HG02642 (cell line): ENCODE measurements around the gene GOPC.

Source experiments
- ATAC-seq: cut with Tn5 transposase; IDR thresholded peaks from one replicate; pipeline ENCODE4 v1.9.1; 2021; ENCODE audit warnings: mild to moderate bottlenecking; ENCODE audit not compliant: unreplicated experiment, poor library complexity

Gene GOPC

DNA sequence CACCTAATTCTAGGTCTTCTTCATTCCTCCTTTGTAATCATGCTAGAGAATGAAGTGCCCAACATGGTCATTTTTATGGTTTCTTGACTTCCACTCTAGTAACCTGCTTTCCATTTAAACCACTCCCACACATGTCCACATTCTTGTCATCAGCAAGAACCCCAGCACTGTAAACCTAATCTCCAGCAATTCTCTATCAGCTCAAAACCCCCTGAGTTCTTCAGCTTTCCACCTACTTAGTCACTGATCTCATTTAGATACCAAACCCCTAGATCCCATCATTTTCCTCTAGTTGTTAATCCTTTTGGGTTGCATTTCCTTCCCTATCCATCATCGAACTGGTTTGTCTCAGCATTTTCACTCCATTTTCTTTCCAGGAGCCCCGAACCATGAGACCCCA, 49.7 kb downstream of the GOPC start:
- no peak for ATAC-seq

DNA sequence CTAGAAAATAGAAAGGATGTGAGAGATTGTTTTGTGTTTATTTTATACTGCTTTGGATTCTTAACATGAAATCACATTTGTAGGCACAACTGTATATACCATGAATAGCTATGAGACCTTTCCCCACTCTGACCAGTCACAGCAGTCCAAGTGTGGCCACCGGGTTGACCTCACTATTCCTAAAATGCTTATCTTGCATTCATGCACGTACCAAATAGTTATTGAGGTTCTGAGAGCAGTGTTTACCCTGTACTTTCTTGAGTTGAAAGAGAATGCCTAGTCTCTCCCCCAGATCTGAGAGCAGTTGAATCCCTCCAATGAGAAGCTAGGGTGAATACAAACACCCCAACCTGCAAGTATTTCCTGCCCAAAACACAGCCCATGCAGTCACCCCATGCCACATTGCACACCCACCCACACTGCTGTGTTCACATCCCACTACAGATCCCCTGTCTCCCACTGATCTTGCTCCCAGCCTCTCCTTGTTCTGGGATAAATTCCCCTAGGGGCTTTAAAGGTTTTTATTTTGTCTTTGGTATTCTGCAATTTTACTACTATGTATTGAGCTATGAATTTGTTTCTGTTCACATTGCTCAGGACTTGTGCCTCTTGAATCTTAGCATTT, 51.6 kb downstream of the GOPC start:
- no peak for ATAC-seq

DNA sequence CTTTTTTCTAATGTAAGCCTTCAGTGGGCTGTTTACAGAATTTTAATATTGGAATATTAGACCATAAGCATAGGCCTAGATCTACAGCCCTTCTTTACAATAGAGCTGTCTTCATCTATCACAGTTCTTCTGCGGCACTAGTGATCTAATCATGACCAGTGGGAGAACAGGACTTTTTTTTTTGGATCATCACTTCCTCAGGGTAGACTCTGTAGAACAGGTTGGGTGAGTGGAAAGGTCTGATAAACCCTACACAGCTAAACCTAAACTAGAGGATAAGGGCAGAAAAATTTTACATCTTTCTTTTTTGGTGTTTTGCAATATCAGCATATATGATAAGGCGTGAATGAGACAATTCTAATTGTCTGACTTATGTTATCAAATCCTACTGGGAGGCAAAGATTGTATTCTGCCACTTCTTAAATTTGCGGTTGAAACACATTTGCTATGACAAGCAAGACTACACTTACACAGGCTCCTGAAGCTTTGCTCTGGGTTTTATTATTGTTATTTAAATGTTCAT, 52.2 kb downstream of the GOPC start:
- no peak for ATAC-seq

DNA sequence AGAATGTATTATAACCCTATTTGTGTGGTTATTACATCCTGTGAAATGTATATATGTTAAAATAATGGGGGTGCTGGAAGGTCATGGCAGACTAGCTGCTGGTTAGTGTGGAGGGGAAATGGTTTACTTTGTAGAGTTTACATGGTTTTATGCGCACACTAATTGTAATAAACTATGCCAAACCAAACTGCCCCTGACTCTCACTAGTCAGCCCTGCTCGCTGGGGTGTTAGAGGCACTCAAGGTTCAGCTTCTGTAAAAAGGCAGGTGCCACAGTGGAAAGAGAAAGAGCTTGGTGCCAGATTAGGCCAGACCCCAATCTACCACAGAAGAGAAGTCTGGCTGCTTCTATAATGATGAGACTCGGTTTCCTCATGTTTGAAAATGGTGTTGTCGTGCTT, 52.7 kb downstream of the GOPC start:
- ATAC-seq = no peak

DNA sequence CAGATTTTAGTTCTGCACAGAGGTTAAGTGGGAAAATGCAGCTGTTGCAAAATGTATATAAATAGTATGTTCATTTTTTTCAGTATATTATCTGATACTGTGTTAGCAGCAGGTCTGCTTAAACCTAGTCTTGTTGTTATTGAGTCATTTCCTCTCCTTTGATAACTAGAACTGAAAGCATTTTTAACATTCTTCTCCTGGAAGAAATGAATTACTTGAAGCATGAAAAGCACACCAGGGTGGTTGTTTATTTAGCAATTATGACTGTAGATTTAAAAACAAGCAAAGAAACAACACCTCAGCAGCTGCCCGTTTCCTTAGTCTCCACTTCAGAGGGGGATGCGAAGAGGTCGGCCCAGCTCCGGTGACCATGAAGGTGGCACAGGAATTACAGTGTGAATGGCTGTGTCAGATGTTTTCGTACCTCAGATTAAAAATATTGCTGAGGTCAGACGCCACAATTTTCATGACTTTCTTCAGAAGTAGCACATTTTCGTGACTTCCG, 53.5 kb downstream of the GOPC start:
- ATAC-seq = no peak

DNA sequence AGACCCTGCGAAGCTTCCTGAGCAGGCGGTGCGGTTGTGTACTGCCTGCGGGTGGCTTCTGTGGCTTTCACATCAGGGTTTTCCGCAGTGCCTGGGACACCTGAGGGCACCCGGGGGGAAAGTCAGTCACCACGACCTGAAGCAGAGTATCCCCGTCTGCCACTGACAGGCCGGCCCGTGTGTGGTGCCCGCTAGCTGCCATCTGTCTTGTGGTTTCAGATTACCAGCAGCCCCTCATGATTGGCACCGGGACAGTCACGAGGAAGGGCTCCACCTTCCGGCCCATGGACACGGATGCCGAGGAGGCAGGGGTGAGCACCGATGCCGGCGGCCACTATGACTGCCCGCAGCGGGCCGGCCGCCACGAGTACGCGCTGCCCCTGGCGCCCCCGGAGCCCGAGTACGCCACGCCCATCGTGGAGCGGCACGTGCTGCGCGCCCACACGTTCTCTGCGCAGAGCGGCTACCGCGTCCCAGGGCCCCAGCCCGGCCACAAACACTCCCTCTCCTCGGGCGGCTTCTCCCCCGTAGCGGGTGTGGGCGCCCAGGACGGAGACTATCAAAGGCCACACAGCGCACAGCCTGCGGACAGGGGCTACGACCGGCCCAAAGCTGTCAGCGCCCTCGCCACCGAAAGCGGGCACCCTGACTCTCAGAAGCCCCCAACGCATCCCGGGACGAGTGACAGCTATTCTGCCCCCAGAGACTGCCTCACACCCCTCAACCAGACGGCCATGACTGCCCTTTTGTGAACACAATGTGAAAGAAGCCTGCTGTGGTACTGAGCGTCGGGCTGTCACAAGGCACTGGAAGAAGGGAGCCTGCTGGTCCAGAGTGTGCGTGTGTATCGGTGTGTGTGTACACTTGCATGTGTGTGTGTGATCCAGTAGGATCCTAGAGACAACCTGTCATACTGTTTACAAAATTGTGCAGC, 54.4 kb downstream of the GOPC start:
- ATAC-seq = peak; percentile 65

DNA sequence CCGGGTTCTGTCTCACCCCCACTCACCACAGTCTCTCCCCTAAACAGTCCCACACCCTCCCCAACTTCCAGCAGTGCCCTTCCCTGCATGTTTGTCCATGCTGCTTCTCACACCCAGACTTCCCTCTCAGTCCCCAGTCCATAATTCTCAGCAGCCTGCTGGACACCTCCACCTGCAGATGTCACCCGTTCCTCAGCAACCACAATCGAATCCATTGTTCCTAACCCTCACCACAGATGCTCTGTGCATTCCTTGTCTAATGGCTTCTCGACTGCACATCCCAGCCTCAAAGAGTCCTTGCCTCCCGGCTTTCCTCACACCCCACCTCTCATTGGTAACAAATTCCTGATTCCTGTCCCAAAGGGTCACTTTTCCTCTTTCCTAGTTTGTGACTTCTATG, 55.6 kb downstream of the GOPC start:
- ATAC-seq = no peak

DNA sequence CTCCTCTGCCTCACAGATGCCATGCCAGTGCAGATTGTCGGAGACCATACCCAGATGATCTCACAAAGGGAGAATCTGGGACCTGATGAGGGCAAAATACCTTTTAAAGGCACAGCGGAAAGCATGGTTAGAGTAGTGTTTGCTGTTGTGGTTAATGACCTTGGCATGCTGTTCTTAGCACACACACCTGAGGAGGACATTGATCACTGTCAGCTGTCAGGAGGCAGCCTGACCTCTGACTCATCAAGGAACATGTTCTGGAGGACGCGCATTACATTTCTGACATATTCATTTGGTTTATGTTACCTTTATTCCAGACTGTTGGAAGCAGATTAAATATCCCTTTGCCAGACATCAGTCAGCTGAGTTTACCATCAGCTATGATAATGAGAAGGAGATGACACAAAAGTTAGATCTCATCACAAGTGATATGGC, 57.1 kb downstream of the GOPC start:
- ATAC-seq = no peak

DNA sequence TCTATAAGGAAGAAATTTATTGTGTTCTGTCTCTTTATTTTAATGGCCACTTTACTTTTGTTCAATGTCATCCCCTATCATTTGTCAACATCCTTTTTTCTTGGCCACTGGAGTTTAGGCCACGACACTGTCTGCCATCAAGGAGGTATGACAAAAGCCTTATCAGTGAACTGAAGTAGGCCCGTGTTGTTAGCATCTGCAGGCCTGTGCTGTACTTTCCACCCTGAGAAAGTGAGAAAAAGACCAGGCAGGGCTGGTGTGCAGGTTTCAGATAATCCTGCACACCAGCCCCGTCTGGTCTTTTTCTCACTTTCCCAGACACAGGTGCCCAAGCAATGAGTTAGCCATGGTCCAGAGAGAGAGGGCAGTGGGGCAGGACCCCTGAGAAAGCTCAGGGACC, 57.6 kb downstream of the GOPC start:
- no peak for ATAC-seq

DNA sequence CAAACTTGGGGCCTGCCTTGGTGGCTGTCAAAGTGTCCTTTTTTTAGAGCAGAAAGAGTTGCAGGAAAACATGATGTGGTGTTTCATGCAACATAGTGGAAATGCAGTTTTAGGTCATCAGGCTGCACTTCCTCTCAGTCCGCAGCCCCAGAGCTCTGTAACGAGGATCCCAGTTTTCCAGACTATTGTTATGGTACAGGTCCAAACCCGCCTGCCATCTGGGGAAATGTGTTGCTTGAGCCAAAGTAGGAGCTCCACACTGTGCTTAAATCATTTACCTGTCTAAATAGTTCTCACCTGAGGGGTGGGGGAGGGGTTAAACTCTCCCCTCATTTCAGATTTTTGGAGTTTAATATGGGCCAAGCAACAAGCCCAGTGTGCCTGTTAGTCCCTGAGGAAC, 59.8 kb downstream of the GOPC start:
- no peak for ATAC-seq

DNA sequence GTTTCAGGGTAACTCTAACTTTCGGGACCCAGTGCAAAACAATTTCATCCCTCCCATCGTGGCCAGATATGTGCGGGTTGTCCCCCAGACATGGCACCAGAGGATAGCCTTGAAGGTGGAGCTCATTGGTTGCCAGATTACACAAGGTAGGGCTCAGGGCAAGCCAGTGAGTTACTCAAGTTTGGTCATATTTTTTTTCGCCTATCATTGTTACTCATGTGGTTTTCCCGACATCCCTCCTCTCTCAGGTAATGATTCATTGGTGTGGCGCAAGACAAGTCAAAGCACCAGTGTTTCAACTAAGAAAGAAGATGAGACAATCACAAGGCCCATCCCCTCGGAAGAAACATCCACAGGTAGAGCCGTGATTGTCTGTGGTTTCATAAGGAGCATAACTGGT, 61.6 kb downstream of the GOPC start:
- no peak for ATAC-seq

DNA sequence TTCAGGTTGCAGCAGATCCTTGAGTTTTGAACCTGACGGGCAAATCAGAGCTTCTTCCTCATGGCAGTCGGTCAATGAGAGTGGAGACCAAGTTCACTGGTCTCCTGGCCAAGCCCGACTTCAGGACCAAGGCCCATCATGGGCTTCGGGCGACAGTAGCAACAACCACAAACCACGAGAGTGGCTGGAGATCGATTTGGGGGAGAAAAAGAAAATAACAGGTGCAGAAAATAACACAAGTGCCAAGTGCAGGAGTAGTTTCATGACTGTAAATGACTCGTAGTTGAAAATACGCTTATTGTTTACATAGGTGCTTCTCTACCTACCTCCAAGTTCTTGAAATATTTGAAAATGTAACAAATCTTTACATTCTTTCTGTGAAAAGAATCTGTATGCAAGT, 63.7 kb downstream of the GOPC start:
- ATAC-seq = no peak

DNA sequence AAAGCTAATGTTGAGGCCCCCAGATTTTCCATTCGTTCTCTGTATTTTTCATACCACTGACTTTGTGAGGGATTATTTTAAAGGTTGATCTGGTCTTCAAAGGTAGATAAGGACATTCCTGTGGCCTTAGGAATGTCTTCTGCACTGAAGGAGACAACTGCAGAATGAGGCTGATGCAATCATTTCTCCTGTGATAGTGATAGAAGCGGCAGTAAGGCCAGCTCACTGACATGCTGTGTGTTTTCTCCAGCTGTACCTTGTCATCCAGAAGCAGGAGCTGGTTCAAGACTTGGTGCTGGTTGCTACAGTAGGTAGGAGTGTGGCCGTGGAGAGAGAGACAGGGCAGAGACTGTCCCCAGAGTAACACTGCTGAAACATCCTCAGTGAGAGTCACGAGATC, 66.0 kb downstream of the GOPC start:
- ATAC-seq = no peak

DNA sequence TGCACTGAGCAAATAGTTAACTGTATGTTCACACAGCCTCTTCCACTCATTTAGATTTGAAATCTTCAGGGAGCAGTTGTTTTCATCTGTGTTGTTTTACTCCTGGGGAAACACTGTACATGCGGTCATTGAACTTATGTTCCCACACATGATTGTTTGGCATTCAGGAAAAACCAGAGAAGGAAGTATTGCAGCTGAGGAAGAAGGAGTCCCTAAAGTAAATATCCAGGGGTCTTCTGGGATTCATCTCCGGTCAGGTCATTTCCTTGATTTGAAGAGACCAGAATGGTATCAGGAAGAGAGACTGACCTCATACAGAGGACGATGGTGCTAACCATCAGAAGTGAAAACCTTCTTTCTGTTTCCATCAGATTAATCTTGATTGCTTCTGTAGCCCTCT, 67.3 kb downstream of the GOPC start:
- no peak for ATAC-seq

DNA sequence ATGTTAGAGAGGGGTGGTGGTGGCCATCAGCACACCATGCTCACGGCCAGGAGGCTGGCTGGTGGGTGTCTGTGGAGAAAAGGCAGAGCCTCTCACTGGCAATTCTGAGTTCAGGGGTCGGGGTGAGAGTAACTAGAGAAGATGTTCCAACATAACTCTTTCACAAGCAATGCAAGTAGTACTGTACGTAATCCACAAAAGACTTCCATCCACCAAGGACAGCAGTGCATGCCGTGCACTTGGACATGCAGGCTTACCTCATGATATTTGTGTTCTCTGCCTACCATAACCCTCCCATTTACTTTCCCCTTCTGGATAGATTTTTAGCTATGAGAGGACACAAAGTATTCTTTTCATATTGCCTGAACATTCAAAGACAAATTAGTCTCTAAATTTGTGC, 68.5 kb downstream of the GOPC start:
- no peak for ATAC-seq

DNA sequence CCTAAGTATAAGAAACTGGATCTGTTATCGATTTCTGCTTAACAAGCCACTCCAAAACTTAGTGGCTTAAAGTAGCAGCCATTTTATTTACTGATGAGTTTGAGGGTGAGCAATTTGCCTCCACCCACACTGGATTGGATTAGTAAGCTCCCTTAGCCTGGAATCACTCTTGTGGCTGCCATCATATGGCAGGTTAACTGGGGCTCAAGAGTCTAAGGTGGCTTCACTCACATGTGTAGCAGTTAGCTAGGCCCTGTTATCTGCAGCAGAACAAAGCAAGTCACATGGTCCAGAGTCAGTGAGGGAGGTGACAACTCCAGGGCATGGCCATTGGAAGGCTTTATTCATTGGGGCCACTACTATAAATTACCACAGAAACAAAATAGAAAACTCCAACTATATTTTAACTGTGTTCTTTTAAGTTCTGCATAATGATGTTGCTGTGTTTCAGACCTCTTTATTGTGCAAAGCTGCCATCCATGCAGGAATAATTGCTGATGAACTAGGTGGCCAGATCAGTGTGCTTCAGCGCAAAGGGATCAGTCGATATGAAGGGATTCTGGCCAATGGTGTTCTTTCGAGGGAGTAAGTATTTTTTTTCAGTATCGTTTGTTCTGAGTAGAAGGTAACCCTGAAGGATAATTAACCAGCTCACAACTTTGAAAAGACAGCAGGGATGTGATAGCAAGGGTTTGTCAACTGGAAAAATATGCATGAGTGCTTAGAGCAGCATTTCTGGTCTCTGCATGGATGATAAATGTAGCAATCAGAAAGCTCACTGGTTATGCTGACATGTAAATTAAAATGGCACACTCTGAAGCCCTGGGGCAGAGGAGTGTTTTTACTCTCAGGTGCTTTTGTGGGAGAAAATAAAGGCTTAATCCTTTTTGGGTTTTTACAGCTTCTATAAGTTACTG, 70.2 kb downstream of the GOPC start:
- no peak for ATAC-seq

DNA sequence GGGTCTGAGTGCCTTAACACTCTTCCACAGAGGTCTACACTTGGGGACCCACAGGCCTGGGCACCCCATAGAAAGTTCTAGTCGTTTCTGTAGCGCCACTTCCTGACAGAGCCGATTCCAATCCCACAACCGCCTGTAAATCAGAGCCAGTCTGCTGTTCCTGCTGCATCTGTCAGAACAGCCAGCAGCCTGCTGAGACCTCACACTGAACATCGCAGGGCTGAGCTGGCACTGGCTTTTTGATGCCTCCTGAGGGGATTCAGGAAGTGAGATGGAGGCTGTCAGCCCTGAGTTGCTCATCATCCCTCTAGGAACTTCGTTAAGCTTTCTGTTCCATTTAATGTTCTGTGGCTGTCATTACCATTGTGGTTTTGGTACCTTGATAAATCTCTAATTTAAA, 71.0 kb downstream of the GOPC start:
- ATAC-seq = no peak

DNA sequence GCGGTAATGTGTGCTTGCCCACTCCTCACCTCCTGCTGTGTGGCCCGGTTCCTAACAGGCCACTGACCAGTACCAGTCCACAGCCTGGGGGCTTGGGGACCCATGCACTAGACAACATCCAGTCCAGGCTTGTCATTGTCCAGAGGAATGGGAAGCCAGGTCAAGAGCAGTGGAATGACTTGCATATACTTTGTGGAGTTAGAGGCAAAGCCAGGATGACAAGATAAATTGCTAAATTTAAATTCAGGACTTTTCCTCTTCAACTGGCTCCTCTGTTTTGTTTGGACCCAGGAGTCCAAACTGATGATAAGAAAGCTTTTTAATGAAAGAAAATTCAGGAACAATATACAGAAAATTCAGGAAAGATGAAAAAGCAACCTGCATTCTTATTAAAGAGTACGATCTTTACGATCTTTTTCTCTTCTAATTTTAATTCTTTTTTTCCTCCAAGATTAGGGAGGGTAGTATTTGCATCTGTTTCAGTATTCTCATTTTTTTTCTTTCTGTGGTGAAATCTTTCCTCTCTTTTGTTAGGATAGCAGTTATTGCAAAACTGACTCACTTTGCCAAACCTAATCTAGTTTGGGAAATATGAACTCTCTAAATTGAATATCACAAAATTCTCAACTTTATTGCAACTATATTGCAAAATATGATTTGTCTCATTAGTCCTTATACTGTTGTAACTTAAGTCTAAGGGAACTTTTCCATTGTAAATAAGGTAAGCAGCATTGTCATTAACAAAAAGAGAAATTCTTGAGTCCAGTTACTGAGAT, 71.7 kb downstream of the GOPC start:
- ATAC-seq = no peak

DNA sequence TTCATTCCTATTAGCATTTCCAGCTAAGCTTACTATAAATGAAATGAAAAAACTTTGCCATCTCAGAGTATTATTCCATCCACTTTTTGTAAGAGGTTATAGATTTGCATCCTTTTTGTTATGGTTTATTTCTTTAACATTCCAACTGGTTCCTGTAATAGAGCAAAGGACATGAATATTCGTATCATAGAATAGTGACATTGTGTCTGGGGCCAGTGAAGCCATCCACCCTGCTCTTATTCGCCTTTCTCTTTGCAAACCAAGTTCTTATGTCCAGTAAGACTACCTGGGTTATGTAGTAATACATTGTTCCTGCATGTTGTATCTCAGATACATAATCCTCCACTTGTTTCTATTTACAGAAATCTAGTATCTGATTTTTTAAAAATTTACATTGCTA, 76.7 kb downstream of the GOPC start:
- ATAC-seq = no peak
